ENCODE data around the gene C3. TPM values are rescaled to one million over a fixed set of nuclear protein-coding genes. Genes with fewer than 3 reads are reported as not detected.
"Not testable (repeated sequence)": the region's sequence is repeated elsewhere in the genome, so short reads cannot be mapped to it uniquely, and the experiment has no call there.

Gene C3
- total RNA-seq, 1 donor from 2014 or later: 8.2 TPM

- Mint-ChIP-seq H3K27ac (peak overlapping the region; percentile 100), H3K27me3 (peaks cover 30% of the 10 kb centered on the region), H3K9me3 (no peaks in the 10 kb centered on the region), H3K36me3 (no peaks in the 10 kb centered on the region), H3K4me1 (ENCODE audit: unreplicated experiment) (peaks cover 4% of the 10 kb centered on the region), H3K4me3 (peak overlapping the region; percentile 97)
- DNase-seq (ENCODE audit: extremely low spot score, unreplicated experiment): no peak
- no peak for TF ChIP-seq CTCF (conservative IDR thresholded peaks at IDR 0.05)
These were observed 46.1 kb upstream of the C3 start for GRCh38 chr19:6766357-6767080.

- no peak for DNase-seq (ENCODE audit: extremely low spot score, unreplicated experiment)
- Mint-ChIP-seq H3K9me3 (no peaks in the 10 kb centered on the region), H3K27me3 (peaks cover 30% of the 10 kb centered on the region), H3K4me1 (ENCODE audit: unreplicated experiment) (peaks cover 4% of the 10 kb centered on the region), H3K27ac (peak overlapping the region; percentile 100), H3K36me3 (no peaks in the 10 kb centered on the region), H3K4me3 (peak overlapping the region; percentile 97)
- TF ChIP-seq CTCF (conservative IDR thresholded peaks at IDR 0.05): no peak
These were observed 45.4 kb upstream of the C3 start for GRCh38 chr19:6765738-6766356.

GRCh38 chr19:6762253-6762797 is 41.9 kb upstream of the C3 start:
- not testable (repeated sequence) for H3K9me3 Mint-ChIP-seq; H3K36me3 Mint-ChIP-seq; DNase-seq (ENCODE audit: extremely low spot score, unreplicated experiment); H3K4me1 Mint-ChIP-seq (ENCODE audit: unreplicated experiment); H3K27ac Mint-ChIP-seq; H3K4me3 Mint-ChIP-seq
- H3K27me3 Mint-ChIP-seq: peaks cover 18% of the 10 kb centered on the region

- H3K4me1 Mint-ChIP-seq (ENCODE audit: unreplicated experiment): peaks cover 2% of the 10 kb centered on the region
- TF ChIP-seq CTCF (conservative IDR thresholded peaks at IDR 0.05): no peak
- H3K27ac Mint-ChIP-seq: no peak overlapping the region
- no peaks in the 10 kb centered on the region for H3K9me3 Mint-ChIP-seq
- H3K36me3 Mint-ChIP-seq: no peaks in the 10 kb centered on the region
- H3K27me3 Mint-ChIP-seq: peaks cover 8% of the 10 kb centered on the region
- DNase-seq (ENCODE audit: extremely low spot score, unreplicated experiment): no peak
- no peak overlapping the region for H3K4me3 Mint-ChIP-seq
These were observed 40.7 kb upstream of the C3 start for GRCh38 chr19:6761053-6761676.

GRCh38 chr19:6760606-6761005 is 40.2 kb upstream of the C3 start:
- no peak for DNase-seq (ENCODE audit: extremely low spot score, unreplicated experiment)
- H3K27me3 Mint-ChIP-seq: peaks cover 3% of the 10 kb centered on the region
- H3K9me3 Mint-ChIP-seq: no peaks in the 10 kb centered on the region
- no peak overlapping the region for H3K4me3 Mint-ChIP-seq
- H3K36me3 Mint-ChIP-seq: no peaks in the 10 kb centered on the region
- no peak overlapping the region for H3K27ac Mint-ChIP-seq
- H3K4me1 Mint-ChIP-seq (ENCODE audit: unreplicated experiment): no peaks in the 10 kb centered on the region
- TF ChIP-seq CTCF (conservative IDR thresholded peaks at IDR 0.05): no peak

Measured in type B pancreatic cell (in vitro differentiated cells).